Epithelial cell of proximal tubule (primary cell): ENCODE measurements around the gene PLPPR2. TPM values are rescaled to one million over a fixed set of nuclear protein-coding genes. Genes with fewer than 3 reads are reported as not detected.

Experiments
- DNase-seq: peaks from one replicate; pipeline ENCODE4 v3.0.0-alpha.2; 2011; ENCODE audit warnings: low read depth
- H3K4me3 ChIP-seq: 2 replicates; pipeline ENCODE4 v1.5.1; 2011; ENCODE audit warnings: low read depth, mild to moderate bottlenecking, low read length
- total RNA-seq: library from RNA; depleted of rRNA; stranded (reverse); fragments of >200 nt; gene quantifications from 2 replicates; pipeline ENCODE4 v1.2.3, GENCODE V29; 2015
- TF ChIP-seq, protein P1 (sequence below): conservative IDR thresholded peaks from 2 replicates; pipeline ENCODE4 v1.5.1; 2012; ENCODE audit warnings: low read depth, mild to moderate bottlenecking, low read length

The PLPPR2 gene
- total RNA-seq, 1 donor from 2014 or later: 6.2 TPM

DNA sequence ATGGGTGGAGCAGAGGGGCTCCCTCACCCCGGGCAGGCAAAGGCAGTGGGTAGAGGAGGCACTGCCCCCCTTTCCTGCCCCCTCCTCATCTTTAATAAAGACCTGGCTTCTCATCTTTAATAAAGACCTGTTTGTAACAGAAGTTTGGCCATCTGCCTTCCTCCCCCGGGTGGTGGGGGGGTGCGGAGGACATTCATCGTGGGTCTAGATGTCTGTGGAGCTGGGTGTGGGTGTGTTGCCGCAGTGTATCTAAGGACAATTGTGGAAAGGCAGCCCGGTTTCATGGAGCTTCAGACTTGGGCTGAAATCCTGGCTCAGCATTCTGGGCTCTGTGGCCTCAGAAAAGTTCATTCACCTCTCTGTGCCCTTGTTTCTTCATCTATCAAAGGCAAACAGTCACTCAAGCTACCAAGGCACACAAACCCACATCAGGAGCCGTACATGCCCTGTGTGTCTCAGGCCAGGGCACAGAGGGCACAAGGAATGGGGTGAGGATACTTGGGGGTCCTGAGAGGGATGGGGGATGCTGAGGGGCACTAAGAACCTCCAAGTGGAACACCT is 10.4 kb downstream of the PLPPR2 start:
- no peak for DNase-seq
- TF ChIP-seq, protein P1, sequence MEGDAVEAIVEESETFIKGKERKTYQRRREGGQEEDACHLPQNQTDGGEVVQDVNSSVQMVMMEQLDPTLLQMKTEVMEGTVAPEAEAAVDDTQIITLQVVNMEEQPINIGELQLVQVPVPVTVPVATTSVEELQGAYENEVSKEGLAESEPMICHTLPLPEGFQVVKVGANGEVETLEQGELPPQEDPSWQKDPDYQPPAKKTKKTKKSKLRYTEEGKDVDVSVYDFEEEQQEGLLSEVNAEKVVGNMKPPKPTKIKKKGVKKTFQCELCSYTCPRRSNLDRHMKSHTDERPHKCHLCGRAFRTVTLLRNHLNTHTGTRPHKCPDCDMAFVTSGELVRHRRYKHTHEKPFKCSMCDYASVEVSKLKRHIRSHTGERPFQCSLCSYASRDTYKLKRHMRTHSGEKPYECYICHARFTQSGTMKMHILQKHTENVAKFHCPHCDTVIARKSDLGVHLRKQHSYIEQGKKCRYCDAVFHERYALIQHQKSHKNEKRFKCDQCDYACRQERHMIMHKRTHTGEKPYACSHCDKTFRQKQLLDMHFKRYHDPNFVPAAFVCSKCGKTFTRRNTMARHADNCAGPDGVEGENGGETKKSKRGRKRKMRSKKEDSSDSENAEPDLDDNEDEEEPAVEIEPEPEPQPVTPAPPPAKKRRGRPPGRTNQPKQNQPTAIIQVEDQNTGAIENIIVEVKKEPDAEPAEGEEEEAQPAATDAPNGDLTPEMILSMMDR: no peak
- no peak overlapping the region for H3K4me3 ChIP-seq

- TF ChIP-seq, protein P1: no peak
- no peak for DNase-seq
Measured at GRCh38 chr19:11367528-11367927, 12.3 kb downstream of the PLPPR2 start.

DNA sequence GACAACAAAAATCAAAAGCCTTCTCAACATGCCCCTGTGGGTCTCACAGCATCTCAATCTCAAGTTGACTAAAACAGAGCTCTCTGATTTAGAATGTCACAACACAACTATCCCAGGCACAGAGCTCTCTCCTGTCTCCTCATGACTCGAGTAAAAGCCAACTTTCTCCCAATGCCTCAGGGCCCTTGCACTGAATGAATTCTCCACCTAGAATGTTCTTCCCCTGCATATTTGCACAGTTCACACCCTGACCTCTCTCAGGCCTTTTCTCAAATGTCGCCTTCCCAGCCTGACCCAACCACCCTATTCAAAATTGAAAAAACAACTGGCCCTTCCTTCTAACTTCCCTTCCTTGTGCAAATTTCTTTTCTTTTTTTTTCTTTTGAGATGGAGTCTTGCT is 15.5 kb downstream of the PLPPR2 start:
- H3K4me3 ChIP-seq: no peak overlapping the region
- TF ChIP-seq, protein P1: no peak
- no peak for DNase-seq

More at GRCh38 chr19:11367528-11367927, 12.3 kb downstream of the PLPPR2 start:
- no peak overlapping the region for H3K4me3 ChIP-seq

DNA sequence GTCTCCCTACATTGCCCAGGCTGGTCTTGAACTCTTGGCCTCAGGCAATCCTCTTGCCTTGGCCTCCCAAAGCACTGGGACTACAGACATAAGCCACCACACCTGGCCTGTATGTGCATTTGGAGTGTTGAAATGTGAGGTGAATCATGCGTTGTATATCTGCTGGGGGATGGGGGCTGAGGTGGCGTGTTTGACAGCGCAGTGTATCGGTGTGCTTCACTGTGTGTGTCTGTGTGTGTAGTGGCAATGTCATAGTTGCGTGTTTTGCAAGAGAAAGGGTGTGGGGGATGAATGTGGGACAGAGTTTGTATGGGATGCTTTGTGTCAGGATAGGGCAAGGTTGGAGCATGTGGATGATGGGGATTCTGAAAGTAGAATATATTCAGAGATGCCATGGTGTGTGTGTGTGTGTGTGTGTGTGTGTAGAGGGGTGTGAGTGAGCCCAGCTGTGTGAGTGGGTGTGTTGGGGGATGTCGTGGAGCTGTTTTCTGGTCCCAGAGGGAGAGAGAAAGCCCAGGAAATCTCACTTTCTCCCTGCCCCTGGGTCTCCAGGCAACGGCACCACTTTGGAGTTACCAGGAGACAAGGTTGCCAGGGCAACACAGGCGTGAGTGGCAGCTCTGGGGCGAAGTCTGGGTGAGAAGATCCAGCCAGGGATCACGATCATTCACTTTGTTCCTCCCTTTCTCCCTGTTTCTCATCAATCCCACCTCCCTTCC is 18.1 kb downstream of the PLPPR2 start:
- no peak overlapping the region for H3K4me3 ChIP-seq
- no peak for DNase-seq
- TF ChIP-seq, protein P1: no peak

GRCh38 chr19:11373885-11374432 is 18.7 kb downstream of the PLPPR2 start:
- peak overlapping the region; percentile 82 for H3K4me3 ChIP-seq
- DNase-seq: no peak
- TF ChIP-seq, protein P1: no peak

DNA sequence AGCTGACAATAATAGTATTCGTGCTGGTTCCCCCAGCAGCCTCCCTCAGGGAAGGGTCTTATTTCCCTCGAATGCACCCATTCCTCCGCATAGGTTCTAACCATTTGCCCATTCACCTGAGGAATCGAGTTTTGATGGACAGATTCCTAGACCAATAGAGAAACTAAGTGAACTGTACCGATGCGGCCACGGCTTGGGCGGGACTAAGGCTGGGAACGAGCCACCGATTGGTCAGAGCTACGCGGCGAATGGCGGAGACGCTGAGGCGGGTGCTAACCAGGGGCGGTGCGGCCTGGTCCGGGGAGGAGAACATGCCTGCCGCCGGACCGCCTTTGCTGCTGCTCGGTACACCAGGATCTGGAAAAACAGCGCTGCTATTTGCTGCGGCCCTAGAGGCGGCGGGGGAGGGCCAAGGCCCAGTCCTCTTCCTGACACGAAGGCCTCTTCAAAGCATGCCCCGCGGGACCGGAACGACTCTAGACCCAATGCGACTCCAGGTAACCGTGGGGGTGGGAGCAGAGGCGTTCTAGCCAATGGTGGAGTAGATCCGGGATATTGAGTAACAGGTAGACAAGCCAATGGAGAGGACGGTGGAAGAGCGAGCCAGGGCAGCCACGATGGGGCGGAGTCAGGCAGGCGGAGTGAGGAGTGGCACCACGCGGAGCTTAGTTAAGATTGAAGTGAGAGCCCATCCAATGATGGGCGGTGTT is 19.4 kb downstream of the PLPPR2 start, which contains the start of gene SWSAP1:
Gene SWSAP1 (plus strand): TSS at position 234 of the 710 bp plus-strand sequence. CDS start 15 bp downstream, at position 249.
- H3K4me3 ChIP-seq: peak within 1 kb of the TSS; percentile 82
- peak; percentile 94 for DNase-seq
- TF ChIP-seq, protein P1: no peak
